Measurements from ENCODE around the gene CBL. TPM values are rescaled to one million over a fixed set of nuclear protein-coding genes. Genes with fewer than 3 reads are reported as not detected.

CBL gene
- total RNA-seq, 6 experiments from 2014 or later = 24.2 to 31.2 (median 26.1) TPM

DNA sequence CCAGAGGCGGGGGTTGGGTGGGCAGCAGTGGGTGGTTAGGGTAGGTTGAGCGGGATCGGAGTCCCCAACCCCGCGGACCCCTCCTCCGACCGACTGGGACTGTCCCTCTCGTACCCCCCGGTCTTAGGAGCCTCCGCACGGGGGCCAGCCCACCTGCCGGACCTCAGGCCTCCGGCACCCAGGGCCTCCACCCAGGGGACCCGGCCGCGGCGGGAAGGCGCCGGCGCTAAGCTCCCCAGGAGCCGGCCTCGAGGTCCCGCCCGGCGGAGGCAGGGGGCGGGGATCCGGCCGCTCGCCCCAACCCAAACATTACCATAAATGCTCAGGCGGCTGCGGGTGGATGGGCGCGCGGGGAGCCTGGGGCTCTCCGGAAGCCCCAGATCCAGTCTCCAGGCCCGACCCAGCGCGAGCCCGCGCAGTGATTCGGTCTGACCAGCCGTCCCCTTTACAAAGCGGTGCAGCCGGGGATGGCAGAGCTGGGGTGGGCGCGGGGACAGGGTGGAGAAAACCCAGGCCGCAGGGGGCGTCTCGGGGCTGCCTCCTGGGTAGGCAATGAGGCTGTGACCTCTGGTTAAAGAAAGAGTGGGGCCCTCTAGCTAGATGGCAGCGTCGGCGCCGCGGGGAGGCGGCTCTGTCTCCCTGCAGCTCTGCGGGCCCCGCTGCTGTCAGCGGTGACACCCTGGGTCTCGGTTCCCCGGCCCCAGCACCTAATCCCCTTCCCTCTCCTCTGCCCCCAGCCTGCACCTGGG is 114.8 kb downstream of the CBL start:
- Mint-ChIP-seq H3K4me1 (ENCODE audit: low read depth) (peaks cover 20% of the 10 kb centered on the region), H3K27ac (peak overlapping the region; percentile 58; the same call in 1 of the 2 replicates), H3K36me3 (ENCODE audit: low read depth) (no peaks in the 10 kb centered on the region), H3K27me3 (ENCODE audit: insufficient read depth) (peaks cover 6% of the 10 kb centered on the region; the same call in 1 of the 2 replicates), H3K4me3 (peak overlapping the region; percentile 42; the same call in 1 of the 2 replicates), H3K9me3 (no peaks in the 10 kb centered on the region)
- TF ChIP-seq, protein P1, sequence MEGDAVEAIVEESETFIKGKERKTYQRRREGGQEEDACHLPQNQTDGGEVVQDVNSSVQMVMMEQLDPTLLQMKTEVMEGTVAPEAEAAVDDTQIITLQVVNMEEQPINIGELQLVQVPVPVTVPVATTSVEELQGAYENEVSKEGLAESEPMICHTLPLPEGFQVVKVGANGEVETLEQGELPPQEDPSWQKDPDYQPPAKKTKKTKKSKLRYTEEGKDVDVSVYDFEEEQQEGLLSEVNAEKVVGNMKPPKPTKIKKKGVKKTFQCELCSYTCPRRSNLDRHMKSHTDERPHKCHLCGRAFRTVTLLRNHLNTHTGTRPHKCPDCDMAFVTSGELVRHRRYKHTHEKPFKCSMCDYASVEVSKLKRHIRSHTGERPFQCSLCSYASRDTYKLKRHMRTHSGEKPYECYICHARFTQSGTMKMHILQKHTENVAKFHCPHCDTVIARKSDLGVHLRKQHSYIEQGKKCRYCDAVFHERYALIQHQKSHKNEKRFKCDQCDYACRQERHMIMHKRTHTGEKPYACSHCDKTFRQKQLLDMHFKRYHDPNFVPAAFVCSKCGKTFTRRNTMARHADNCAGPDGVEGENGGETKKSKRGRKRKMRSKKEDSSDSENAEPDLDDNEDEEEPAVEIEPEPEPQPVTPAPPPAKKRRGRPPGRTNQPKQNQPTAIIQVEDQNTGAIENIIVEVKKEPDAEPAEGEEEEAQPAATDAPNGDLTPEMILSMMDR (IDR thresholded peaks at IDR 0.05) = no peak
- no peak for DNase-seq

DNA sequence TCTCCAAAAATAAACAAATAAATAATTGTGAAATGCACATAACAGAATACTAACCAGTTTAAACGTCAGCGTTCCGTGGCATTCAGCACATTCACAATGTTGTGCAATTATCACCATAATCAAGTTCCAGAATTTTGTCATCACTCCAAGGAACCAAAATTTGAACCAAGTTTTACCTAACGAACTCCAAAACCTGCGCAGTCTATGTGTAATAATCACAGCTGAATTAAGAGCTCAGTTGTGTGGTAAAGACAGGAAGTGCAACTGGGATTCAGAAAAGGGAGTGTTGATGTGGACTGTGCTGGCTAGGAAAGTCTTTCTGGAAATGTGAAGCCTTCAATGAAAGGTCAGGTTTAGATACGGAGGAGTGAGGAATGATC is 116.2 kb downstream of the CBL start:
- Mint-ChIP-seq H3K4me1 (ENCODE audit: low read depth) (peaks cover 20% of the 10 kb centered on the region), H3K36me3 (ENCODE audit: low read depth) (no peaks in the 10 kb centered on the region), H3K27ac (no peak overlapping the region), H3K9me3 (no peaks in the 10 kb centered on the region), H3K4me3 (no peak overlapping the region), H3K27me3 (ENCODE audit: insufficient read depth) (peaks cover 3% of the 10 kb centered on the region; the same call in 1 of the 2 replicates)
- no peak for DNase-seq
- TF ChIP-seq, protein P1 (IDR thresholded peaks at IDR 0.05) = no peak

DNA sequence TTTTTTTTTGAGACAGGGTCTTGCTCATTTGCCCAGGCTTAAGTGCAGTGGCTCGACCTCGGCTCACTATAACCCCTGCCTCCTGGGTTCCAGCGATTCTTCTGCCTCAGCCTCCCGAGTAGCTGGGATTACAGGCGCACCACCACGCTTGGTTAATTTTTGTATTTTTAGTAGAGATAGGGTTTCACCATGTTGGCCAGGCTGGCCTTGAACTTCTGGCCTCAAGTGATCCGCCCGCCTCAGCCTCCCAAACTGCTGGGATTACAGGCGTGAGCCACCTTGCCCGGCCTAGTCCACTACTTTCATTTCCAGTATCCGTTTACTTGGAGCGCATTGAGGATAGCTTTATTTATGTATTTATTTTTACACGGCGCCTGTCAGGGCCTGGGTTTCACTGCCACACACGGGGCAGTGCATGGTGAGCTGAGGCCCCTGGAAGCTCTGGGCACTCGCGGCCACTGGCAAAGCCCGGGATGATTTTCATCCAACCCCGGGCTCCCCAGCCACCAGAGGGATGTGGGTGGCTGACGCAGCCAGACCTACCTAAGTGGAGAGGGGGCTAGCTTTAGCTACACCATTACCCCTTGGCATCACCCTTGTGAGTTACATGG is 116.9 kb downstream of the CBL start:
- Mint-ChIP-seq H3K9me3 (no peaks in the 10 kb centered on the region), H3K27ac (no peak overlapping the region), H3K4me1 (ENCODE audit: low read depth) (peaks cover 20% of the 10 kb centered on the region), H3K27me3 (ENCODE audit: insufficient read depth) (peaks cover 3% of the 10 kb centered on the region; the same call in 1 of the 2 replicates), H3K4me3 (no peak overlapping the region), H3K36me3 (ENCODE audit: low read depth) (no peaks in the 10 kb centered on the region)
- TF ChIP-seq, protein P1 (IDR thresholded peaks at IDR 0.05) = no peak
- DNase-seq = no peak

DNA sequence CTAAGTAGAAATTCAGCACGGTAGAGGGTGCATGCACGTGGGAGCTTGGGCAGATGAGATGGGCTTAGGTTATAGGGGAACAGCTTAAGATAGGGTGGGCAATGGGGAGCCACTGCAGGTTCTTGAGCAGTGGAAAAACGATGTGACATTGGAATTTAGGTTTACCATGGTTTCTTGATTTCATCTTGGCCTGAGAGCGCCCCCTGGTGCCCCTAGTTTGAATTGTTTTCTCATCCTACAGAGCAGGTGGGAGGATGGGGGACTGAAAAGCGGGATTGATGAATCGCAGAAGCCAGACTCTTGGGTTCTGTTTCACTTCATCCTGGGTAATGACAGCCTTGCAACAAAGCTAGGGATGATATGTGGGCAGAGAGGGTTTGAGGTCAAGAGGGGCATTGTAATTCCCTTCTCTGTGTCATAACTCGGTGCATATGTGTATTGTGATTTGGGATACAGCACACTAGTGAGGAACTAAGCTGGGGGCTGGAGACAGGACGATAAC is 117.4 kb downstream of the CBL start:
- Mint-ChIP-seq H3K27me3 (ENCODE audit: insufficient read depth) (peaks cover 3% of the 10 kb centered on the region; the same call in 1 of the 2 replicates), H3K9me3 (no peaks in the 10 kb centered on the region), H3K27ac (no peak overlapping the region), H3K36me3 (ENCODE audit: low read depth) (no peaks in the 10 kb centered on the region), H3K4me1 (ENCODE audit: low read depth) (peaks cover 17% of the 10 kb centered on the region), H3K4me3 (no peak overlapping the region)
- peak; percentile 43 for DNase-seq
- TF ChIP-seq, protein P1 (IDR thresholded peaks at IDR 0.05) = peak; percentile 91

DNA sequence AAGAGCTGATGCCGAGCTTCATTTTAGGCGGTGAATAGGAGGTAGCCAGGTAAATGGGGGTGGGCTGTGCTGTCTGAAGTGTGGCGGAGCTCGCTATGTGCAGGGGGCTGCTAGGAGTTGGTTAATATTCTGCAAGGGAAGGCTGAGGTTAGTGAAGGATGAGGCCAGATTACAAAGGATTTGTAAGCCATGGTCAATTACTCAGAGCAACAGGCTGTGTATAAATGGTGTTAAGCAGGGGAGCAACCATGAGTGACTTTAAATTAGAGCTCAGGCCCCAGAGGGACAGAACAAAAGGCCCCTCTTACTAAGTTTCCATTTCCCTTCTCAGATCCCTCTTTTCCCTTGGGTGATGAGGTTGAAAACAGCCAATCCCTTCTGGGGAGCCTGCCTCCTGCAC is 118.0 kb downstream of the CBL start:
- no peak for DNase-seq
- H3K27ac Mint-ChIP-seq = no peak overlapping the region
- no peaks in the 10 kb centered on the region for H3K9me3 Mint-ChIP-seq
- H3K27me3 Mint-ChIP-seq (ENCODE audit: insufficient read depth) = peaks cover 7% of the 10 kb centered on the region
- H3K36me3 Mint-ChIP-seq (ENCODE audit: low read depth) = no peaks in the 10 kb centered on the region
- TF ChIP-seq, protein P1 (IDR thresholded peaks at IDR 0.05) = no peak
- peaks cover 11% of the 10 kb centered on the region for H3K4me1 Mint-ChIP-seq (ENCODE audit: low read depth)
- H3K4me3 Mint-ChIP-seq = no peak overlapping the region

All from HFFc6 (cell line).